Panc1 (cell line): Measurements from ENCODE around the gene KLF15.

Source experiments
- CTCF ChIP-seq: fragments of 450-650 bp; IDR thresholded peaks from 2 replicates; pipeline ENCODE4 v1.5.1; 2017; ENCODE audit warnings: mild to moderate bottlenecking
- POLR2AphosphoS5 ChIP-seq: IDR thresholded peaks from 2 replicates; pipeline ENCODE4 v1.6.1; 2012; ENCODE audit warnings: mild to moderate bottlenecking, low read depth, low read length, moderate library complexity
- REST ChIP-seq, 2 experiments: IDR thresholded peaks; 2 replicates each; pipeline ENCODE4 v1.6.1; 2011 to 2012; ENCODE audit warnings: low read depth in 2 of 2, control low read depth in 1 of 2, low read length in 1 of 2, mild to moderate bottlenecking in 1 of 2, moderate library complexity in 1 of 2; ENCODE audit not compliant: insufficient read depth in 1 of 2
- SIN3A ChIP-seq: IDR thresholded peaks from 2 replicates; pipeline ENCODE4 v1.6.1; 2012; ENCODE audit warnings: low read depth, mild to moderate bottlenecking, low read length, moderate library complexity, borderline replicate concordance; ENCODE audit not compliant: insufficient read depth
- TCF7L2 ChIP-seq: IDR thresholded peaks from 2 replicates; pipeline ENCODE4 v1.6.1; 2011; ENCODE audit warnings: mild to moderate bottlenecking, low read depth, low read length, inconsistent platforms

GRCh38 chr3:126313166-126313565 lies 44.0 kb downstream of the KLF15 start:
- TF ChIP-seq SIN3A (no peak), POLR2AphosphoS5 (no peak), CTCF (no peak), REST (IDR thresholded peaks at IDR 0.05; ENCODE audit: insufficient read depth in 1 of 2, low read depth in 2 of 2, low read length in 1 of 2) (no peak), TCF7L2 (no peak)
